ENCODE results near the gene ZNF593OS. TPM values are rescaled to one million over a fixed set of nuclear protein-coding genes. Genes with fewer than 3 reads are reported as not detected.
A peak's percentile ranks its signal among the peaks of the same experiment; 100 is the strongest.

Gene ZNF593OS
- polyA plus RNA-seq, 3 donors: 0.50 to 0.59 TPM; not detected in 1

- TF ChIP-seq CTCF (IDR thresholded peaks at IDR 0.05): no peak
- Histone ChIP-seq H3K4me2 (replicated peaks; ENCODE audit: extremely low read depth, low read length, poor library complexity, severe bottlenecking) (peak overlapping the region; percentile 88), H4K20me1 (ENCODE audit: insufficient read depth, low read length) (no peaks in the 10 kb centered on the region), H3K36me3 (replicated peaks in 1 of 2; ENCODE audit: control insufficient read depth in 1 of 2, insufficient read depth in 2 of 2, low read length in 2 of 2) (no peaks in the 10 kb centered on the region), H2AFZ (ENCODE audit: insufficient read depth, low read depth, low read length, poor library complexity, severe bottlenecking) (peak overlapping the region; percentile 85), H3K4me1 (ENCODE audit: control insufficient read depth in 1 of 2, insufficient read depth in 2 of 2, low read length in 2 of 2) (peaks cover 22 to 31% of the 10 kb centered on the region in 2 donors), H3K4me3 (replicated peaks in 1 of 3; ENCODE audit: low read depth in 2 of 3, low read length in 3 of 3) (peak overlapping the region; percentile 26 to 75 (median 34)), H3K27me3 (ENCODE audit: control insufficient read depth in 2 of 2, insufficient read depth in 2 of 2, low read length in 2 of 2) (peaks cover 13 to 52% of the 10 kb centered on the region in 2 donors), H3K9me3 (replicated peaks in 1 of 2; ENCODE audit: control insufficient read depth in 1 of 2, insufficient read depth in 1 of 2, low read length in 2 of 2) (no peaks in the 10 kb centered on the region), H3K9ac (ENCODE audit: insufficient read depth, low read length, poor library complexity, severe bottlenecking) (peak overlapping the region; percentile 40), H3K27ac (ENCODE audit: low read depth in 1 of 2, low read length in 2 of 2) (no peak overlapping the region), H3K79me2 (ENCODE audit: insufficient read depth, low read length) (no peaks in the 10 kb centered on the region)
- Mint-ChIP-seq H3K27ac (peak overlapping the region in 1 of 7 donors; percentile 35), H3K4me3 (peak overlapping the region; percentile 74 to 92), H3K9me3 (peaks cover 0 to 8% (median 0%) of the 10 kb centered on the region in 7 donors), H3K4me1 (peaks cover 19% of the 10 kb centered on the region), H3K36me3 (peaks cover 0 to 2% of the 10 kb centered on the region in 2 donors), H3K27me3 (ENCODE audit: low read depth in 3 of 3) (peaks cover 59 to 66% (median 63%) of the 10 kb centered on the region in 3 donors)
- no peak for DNase-seq
- intact Hi-C loops (cut with micrococcal nuclease): loop anchor here in 1 of 2 donors (5.0 kb wide), 2 partner anchors 40 to 55 kb away; no protein-coding TSS in a partner anchor
- 22% methylated on average over 17 of the region's 21 CpGs for WGBS (ENCODE audit: insufficient coverage)
Measured at GRCh38 chr1:26162220-26162709, 9.4 kb downstream of the ZNF593OS start.

GRCh38 chr1:26161415-26162219 is 10.0 kb downstream of the ZNF593OS start:
- H3K36me3 Mint-ChIP-seq: peaks cover 0 to 2% of the 10 kb centered on the region in 2 donors
- Histone ChIP-seq H3K4me1 (ENCODE audit: control insufficient read depth in 1 of 2, insufficient read depth in 2 of 2, low read length in 2 of 2) (peaks cover 22 to 31% of the 10 kb centered on the region in 2 donors), H3K36me3 (replicated peaks in 1 of 2; ENCODE audit: control insufficient read depth in 1 of 2, insufficient read depth in 2 of 2, low read length in 2 of 2) (no peaks in the 10 kb centered on the region), H3K4me3 (replicated peaks in 1 of 3; ENCODE audit: low read depth in 2 of 3, low read length in 3 of 3) (peak overlapping the region; percentile 26 to 75 (median 34)), H2AFZ (ENCODE audit: insufficient read depth, low read depth, low read length, poor library complexity, severe bottlenecking) (peak overlapping the region; percentile 85), H4K20me1 (ENCODE audit: insufficient read depth, low read length) (no peaks in the 10 kb centered on the region), H3K27me3 (ENCODE audit: control insufficient read depth in 2 of 2, insufficient read depth in 2 of 2, low read length in 2 of 2) (peaks cover 13 to 57% of the 10 kb centered on the region in 2 donors), H3K9ac (ENCODE audit: insufficient read depth, low read length, poor library complexity, severe bottlenecking) (peak overlapping the region; percentile 40), H3K27ac (ENCODE audit: low read depth in 1 of 2, low read length in 2 of 2) (no peak overlapping the region), H3K9me3 (replicated peaks in 1 of 2; ENCODE audit: control insufficient read depth in 1 of 2, insufficient read depth in 1 of 2, low read length in 2 of 2) (no peaks in the 10 kb centered on the region), H3K79me2 (ENCODE audit: insufficient read depth, low read length) (no peaks in the 10 kb centered on the region), H3K4me2 (replicated peaks; ENCODE audit: extremely low read depth, low read length, poor library complexity, severe bottlenecking) (peak overlapping the region; percentile 88)
- no peak overlapping the region for H3K27ac Mint-ChIP-seq
- intact Hi-C loops (cut with micrococcal nuclease): loop anchor here in 1 of 2 donors (5.0 kb wide), 2 partner anchors 39 to 54 kb away; no protein-coding TSS in a partner anchor
- peaks cover 66 to 70% (median 67%) of the 10 kb centered on the region in 3 donors for H3K27me3 Mint-ChIP-seq (ENCODE audit: low read depth in 3 of 3)
- 4% methylated on average over 98 of the region's 98 CpGs for WGBS (ENCODE audit: insufficient coverage)
- H3K9me3 Mint-ChIP-seq: peaks cover 0 to 8% (median 0%) of the 10 kb centered on the region in 7 donors
- peaks cover 22% of the 10 kb centered on the region for H3K4me1 Mint-ChIP-seq
- peak; percentile 9 for TF ChIP-seq CTCF (IDR thresholded peaks at IDR 0.05)
- DNase-seq: peak; percentile 43 to 61 (median 47)
- H3K4me3 Mint-ChIP-seq: peak overlapping the region; percentile 74 to 92
